GM19035 (cell line): ENCODE results near the gene SLC4A7.
"Not testable (repeated sequence)": the region's sequence is repeated elsewhere in the genome, so short reads cannot be mapped to it uniquely, and the experiment has no call there.

Source experiments
- ATAC-seq: cut with Tn5 transposase; IDR thresholded peaks from one replicate; pipeline ENCODE4 v1.9.1; 2021; ENCODE audit not compliant: unreplicated experiment

The SLC4A7 gene

DNA sequence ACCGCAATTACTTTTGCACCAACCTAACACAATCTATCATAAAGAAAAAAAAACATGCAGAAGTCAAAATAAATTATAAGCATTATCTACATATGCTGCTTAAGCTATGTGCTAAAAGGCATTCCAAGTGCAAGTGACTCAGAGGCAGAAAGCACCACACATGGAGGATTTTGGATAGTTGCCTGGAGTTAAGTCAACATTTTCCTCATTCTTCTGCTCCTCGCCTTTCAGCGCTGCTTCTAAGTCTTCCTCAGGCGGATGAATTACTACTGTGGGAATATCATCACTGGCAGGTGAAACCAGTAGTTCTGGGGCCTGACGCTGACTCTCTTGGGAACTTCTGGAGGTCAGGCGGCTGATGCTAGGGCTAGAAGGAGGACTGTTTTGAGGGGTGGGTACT lies 53.1 kb downstream of the SLC4A7 start:
- no peak for ATAC-seq

DNA sequence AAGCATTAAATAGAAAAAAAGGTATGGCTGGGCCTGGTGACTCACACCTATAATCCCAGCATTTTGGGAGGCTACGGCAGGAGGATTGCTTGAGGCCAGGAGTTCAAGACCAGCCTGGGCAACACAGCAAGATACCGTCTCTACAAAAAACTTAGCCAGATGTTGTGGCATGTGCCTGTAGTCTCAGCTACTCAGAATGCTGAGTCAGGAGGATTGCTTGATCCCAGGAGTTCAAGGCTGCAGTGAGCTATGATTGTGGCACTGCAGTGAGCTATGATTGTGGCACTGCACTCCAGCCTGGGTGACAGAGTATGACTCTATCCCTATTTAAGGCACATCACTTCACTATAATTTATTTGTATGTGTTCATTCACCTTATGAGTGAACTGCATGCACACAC lies 54.3 kb downstream of the SLC4A7 start:
- ATAC-seq: no peak

DNA sequence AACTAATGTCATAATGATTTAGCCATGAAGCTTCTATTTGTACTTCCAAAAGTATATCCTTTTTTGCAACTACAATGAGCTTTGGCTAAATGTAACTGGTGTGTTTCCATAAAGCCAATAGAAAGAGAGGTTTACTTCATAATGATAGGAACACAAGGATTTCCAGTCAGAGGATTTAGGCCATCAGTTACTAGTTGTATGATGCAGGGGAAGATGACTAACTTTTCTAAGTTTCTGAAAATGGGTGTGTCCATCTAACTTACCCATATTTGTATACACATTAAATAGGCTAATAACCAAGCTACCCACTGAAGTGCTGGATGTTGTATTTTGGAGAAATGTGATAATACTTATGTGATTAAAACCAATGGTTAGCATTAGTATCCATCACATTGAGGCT lies 55.7 kb downstream of the SLC4A7 start:
- no peak for ATAC-seq

- ATAC-seq: no peak
Measured at GRCh38 chr3:27426926-27427325, 57.3 kb downstream of the SLC4A7 start.

GRCh38 chr3:27425896-27426565 lies 58.2 kb downstream of the SLC4A7 start:
- no peak for ATAC-seq

DNA sequence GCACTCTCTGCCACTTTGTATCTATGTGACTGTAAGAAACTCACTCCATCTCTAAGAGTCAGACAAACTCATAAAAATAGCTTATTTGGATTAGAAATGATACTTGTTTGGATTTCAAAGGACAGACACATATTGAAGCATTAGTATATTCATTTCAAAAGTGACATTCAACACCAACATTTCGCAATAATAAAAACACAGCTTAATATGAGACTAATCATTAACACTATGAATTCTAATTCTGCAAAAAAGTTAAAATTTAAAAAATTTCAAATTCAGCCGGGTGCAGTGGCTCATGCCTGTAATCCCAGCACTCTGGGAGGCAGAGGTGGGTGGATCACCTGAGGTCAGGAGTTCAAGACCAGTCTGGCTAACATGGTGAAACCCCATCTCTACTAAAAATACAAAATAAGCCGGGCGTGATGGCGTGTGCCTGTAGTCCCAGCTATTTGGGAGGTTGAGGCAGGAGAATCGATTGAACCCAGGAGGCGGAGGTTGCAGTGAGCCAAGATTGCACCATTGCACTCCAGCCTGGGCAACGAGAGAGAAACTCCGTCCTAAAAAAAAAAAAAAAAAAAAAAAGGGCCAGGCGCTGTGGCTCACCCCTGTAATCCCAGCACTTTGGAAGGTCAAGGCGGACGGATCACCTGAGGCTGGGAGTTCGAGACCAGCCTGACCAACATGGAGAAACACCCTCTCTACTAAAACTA lies 59.2 kb downstream of the SLC4A7 start:
- ATAC-seq: not testable (repeated sequence)

- ATAC-seq: no peak
Measured at GRCh38 chr3:27423463-27423862, 60.7 kb downstream of the SLC4A7 start.

- ATAC-seq: no peak
Measured at GRCh38 chr3:27422617-27423016, 61.6 kb downstream of the SLC4A7 start.

- ATAC-seq: no peak
Measured at GRCh38 chr3:27415202-27415601, 69.0 kb downstream of the SLC4A7 start.

DNA sequence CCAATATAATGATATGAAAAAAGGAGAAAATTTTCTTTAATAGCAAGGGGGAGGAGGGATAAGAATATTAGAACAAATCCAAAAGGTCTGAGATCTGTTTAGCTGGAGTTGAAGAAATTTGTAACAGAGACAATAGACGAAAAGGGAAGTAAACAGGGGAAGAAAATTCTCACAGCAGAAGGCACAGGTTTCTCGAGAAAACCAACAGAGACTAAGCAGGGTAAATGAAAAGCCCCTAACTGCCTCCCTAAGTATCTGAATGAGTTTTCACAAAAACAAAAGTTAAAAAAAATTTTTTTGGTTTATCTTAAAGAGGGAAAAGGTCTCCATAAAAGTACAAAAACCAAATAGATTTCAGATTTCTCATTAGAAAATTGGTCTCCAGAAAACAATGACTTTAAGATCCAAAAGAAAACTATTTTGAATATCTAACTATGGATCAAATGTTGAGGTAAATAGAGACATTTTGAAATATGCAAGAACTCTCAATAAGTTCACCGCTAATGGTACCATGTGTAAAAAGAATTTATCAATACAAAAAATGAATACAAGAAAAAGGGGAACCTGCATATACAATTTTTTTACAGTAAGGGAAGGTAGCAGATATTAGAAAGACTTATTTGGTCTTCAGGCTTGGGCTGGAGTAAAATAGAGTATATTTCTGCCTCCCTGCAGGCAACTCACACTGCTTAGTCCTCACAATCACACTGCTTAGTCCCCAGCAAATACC lies 91.1 kb downstream of the SLC4A7 start:
- ATAC-seq: no peak

DNA sequence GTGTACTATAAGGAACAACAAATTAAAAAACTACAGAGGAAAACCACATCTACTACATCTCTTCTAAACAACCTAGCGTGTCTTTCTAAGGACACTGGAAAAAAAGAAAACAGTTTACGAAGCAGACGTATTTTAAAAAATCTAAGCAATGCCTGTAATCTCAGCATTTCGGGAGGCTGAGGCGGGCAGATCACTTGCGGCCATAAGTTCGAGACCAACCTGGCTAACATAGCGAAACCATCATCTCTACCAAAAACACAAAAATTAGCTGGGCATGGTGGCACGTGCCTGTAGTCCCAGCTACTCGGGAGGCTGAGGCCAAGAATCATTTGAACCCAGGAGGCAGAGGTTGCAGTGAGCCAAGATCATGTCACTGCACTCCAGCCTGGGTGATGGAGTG lies 91.8 kb downstream of the SLC4A7 start:
- not testable (repeated sequence) for ATAC-seq

- ATAC-seq: no peak
Measured at GRCh38 chr3:27391796-27392195, 92.4 kb downstream of the SLC4A7 start.

DNA sequence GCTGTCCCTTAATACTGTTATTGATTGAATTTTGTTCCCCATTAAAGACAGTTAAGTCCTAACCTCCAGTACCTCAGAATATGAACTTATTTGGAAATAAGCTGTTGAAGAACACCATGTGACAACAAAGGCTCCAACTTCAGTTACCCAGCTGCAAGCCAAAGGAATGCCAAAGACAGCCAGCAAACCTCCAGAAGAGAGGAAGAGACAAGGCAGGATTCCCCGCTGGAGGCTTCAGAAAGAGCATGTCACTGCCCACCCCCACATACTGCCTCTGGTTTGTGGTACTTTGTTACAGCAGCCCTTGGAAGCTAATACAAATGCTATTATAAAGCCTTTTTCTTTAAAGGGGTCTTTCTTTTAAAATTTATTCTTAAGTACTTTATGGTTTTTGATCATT lies 96.6 kb downstream of the SLC4A7 start:
- ATAC-seq: no peak

- ATAC-seq: no peak
Measured at GRCh38 chr3:27385504-27385903, 98.7 kb downstream of the SLC4A7 start.

DNA sequence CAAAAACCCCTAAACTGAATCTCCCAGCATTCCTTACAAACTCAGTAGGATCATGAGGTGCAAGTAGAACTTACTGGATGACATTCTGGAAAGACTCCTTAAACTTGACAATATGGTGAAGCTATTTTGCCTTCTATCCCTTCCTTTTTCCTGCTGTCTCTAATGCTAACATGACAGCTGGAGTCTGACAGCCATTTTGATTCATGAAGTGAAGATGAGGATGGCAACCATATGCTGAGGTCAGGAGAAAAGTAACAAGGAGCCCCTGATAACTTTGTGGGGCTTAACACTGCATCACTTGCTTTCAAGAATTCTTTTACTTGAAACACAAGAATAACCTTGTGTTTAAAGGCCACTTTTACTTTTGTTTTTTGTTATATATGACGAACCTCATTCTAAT lies 100.0 kb downstream of the SLC4A7 start:
- ATAC-seq: no peak

- ATAC-seq: peak; percentile 62
Measured at GRCh38 chr3:27380433-27381357, 103.5 kb downstream of the SLC4A7 start.

DNA sequence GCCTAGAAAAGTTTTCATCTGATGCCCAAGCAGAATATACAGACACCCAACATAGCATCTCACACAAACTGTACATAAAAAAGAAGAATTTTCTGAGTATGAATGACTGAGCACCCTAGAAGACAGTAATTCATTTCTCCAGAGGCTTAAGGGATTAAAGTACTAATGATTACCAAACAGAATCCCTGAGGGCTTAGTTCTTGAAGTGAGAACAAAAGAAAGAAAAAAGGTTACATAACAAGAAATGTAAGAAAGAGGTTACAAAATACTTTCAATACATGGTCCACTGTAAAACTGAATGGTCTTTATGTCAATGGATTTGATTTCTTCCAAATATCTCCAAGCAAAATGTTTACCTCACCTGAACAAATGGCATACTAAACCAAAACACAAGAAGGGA lies 105.9 kb downstream of the SLC4A7 start:
- ATAC-seq: no peak

DNA sequence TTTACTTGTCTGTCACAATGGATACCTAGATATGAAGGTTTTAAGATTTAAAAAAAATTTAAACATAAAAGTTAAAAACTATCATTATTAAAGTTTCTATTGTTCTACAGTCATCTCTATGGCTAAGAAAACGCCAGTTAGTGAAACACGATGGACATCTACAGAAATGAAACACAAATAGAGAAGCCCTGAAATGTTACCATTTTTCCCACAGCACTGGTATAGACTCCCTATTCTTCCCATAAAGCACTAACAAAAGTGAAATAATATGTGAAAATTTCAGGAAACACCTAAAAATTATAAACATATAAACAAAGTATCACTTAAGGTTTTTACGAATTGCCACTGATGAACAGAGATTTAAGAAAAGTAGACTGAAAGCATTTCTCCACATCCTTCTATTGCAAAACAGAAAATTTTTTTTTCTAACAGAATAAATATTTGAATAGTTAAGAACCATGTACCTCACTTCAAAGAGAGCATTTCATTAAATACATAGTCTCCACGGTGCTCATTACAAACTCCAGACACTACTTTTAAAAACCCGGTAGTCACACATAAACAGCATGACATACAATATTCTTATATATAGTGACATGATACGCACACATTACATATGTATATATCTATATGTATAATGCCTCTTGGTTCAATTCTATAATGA lies 107.9 kb downstream of the SLC4A7 start:
- no peak for ATAC-seq

- ATAC-seq: peak; percentile 100
Measured at GRCh38 chr3:27368831-27369607, 115.2 kb downstream of the SLC4A7 start, which contains the start of gene NEK10. TSS of gene NEK10 (minus strand) at chr3:27369383. CDS start at chr3:27352882, 16,501 bp downstream.
